Measurements from ENCODE around the gene CLK1.

GRCh38 chr2:200814276-200814815, 50.1 kb downstream of the CLK1 start:
- TF ChIP-seq, protein P1, sequence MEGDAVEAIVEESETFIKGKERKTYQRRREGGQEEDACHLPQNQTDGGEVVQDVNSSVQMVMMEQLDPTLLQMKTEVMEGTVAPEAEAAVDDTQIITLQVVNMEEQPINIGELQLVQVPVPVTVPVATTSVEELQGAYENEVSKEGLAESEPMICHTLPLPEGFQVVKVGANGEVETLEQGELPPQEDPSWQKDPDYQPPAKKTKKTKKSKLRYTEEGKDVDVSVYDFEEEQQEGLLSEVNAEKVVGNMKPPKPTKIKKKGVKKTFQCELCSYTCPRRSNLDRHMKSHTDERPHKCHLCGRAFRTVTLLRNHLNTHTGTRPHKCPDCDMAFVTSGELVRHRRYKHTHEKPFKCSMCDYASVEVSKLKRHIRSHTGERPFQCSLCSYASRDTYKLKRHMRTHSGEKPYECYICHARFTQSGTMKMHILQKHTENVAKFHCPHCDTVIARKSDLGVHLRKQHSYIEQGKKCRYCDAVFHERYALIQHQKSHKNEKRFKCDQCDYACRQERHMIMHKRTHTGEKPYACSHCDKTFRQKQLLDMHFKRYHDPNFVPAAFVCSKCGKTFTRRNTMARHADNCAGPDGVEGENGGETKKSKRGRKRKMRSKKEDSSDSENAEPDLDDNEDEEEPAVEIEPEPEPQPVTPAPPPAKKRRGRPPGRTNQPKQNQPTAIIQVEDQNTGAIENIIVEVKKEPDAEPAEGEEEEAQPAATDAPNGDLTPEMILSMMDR (IDR thresholded peaks at IDR 0.05; ENCODE audit: insufficient read depth, low read depth, low read length), result no peak
- no peak for TF ChIP-seq EZH2 (IDR thresholded peaks at IDR 0.05; ENCODE audit: insufficient read depth, low read length)
